ENCODE measurements around the gene DSCAML1. TPM values are rescaled to one million over a fixed set of nuclear protein-coding genes. Genes with fewer than 3 reads are reported as not detected.

The DSCAML1 gene
- total RNA-seq, 1 donor from 2014 or later, result 1.3 TPM

DNA sequence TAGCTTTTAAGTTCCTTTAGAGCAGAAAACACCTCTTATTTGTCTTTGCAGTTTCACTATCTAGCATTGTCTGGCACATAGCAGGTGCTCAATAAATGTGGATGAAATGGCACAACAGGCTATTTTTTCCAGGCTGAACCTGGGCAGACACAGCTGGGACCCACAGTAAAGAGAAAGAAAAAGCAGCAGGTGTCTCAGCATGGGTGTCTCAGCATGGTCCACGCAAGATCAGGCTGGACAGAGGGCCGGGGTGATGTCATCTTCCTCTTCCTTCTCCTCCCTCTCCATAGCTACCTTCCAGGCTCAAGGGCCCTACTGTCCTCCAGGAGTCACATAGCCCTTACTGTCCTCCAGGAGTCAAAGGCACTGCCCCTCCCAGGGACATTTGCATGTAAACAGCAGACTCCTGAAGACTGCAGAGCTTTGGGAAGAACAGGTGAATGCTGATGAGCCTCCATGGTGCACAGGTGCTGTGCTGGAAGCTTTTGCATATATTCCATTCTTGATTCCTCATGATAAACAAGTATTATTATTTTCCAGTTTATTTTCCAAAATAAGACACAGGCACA, 65.2 kb downstream of the DSCAML1 start:
- no peak for TF ChIP-seq CTCF (IDR thresholded peaks at IDR 0.05)
- no peaks in the 10 kb centered on the region for H3K27me3 ChIP-seq

DNA sequence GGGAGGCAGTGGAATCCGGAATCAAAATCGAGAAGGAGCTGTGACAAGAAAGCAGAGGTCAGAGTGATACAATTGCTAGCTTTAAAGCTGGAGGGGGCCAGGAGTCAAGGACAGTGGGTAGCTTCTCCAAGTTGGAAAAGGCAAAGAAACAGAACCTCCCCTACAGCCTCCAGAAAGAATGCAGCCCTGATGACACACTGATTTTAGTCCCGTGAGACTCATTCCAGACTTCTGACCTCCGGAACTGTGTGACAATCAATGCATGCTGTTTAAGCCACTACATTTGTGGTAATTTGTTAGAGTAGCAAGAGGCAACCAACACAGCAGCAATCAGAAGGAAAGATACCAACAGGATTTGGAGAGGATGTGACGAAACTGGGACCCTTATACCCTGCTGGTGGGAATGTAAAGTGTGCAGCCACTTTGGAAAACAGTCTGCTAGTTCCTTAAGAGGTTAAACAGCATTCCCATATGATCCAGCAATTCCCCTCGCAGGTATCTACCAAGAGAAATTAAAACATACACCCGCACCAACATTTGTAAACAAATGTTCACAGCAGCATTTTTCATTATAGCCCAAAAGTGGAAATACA, 66.7 kb downstream of the DSCAML1 start:
- Histone ChIP-seq H3K36me3 (no peaks in the 10 kb centered on the region), H3K9me3 (no peaks in the 10 kb centered on the region), H3K4me1 (no peaks in the 10 kb centered on the region), H3K27ac (no peak overlapping the region), H3K4me3 (no peak overlapping the region), H3K27me3 (no peaks in the 10 kb centered on the region)
- TF ChIP-seq CTCF (IDR thresholded peaks at IDR 0.05), result no peak
- DNase-seq (no peak), ATAC-seq (no peak)
- intact Hi-C loops (cut with DNase I), result no loop called here

More for the DNA sequence above, 65.2 kb downstream of the DSCAML1 start:
- no peaks in the 10 kb centered on the region for H3K9me3 ChIP-seq
- ATAC-seq (no peak), DNase-seq (no peak)
- H3K4me3 ChIP-seq, result no peak overlapping the region
- H3K27ac ChIP-seq, result no peak overlapping the region
- H3K4me1 ChIP-seq, result no peaks in the 10 kb centered on the region
- intact Hi-C loops (cut with DNase I), result no loop called here
- H3K36me3 ChIP-seq, result no peaks in the 10 kb centered on the region

DNA sequence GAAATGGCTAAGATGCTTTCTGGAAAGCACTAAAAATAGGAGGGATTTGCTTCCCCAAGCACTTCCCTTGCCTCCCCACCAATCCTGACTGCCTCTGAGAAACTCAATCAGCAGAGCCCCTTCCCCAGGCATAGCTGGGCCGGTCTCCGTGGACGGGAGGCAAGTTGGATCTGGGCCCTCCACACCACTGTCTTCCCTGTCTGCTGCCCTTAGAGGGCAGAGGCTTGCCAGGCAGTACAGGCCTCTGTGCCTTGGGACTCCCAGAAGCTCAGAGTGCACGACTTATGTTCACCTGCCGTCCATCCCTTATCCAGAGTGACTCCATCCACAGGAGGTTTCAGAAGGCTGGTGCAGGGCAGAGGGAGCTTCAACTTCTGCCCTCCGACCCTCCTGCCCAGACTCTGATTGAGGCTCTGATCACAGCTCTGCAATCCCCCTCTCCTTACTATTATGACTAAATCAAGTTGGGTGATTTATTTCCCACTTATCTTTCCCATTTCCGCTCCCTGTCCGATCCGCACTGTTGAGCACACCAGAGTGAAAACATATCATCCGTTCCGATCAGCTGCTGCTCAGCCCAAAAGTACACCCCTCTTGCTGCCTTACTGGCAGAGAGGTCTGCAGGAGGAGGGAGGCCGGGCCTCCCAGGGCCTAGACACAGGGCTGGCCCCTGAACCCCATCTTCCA, 71.8 kb downstream of the DSCAML1 start:
- Histone ChIP-seq H3K9me3 (no peaks in the 10 kb centered on the region), H3K4me3 (no peak overlapping the region), H3K36me3 (no peaks in the 10 kb centered on the region), H3K4me1 (no peaks in the 10 kb centered on the region), H3K27ac (no peak overlapping the region), H3K27me3 (no peaks in the 10 kb centered on the region)
- no peak for TF ChIP-seq CTCF (IDR thresholded peaks at IDR 0.05)
- peak; percentile 38 for DNase-seq
- no peak for ATAC-seq
- intact Hi-C loops (cut with DNase I), result no loop called here

DNA sequence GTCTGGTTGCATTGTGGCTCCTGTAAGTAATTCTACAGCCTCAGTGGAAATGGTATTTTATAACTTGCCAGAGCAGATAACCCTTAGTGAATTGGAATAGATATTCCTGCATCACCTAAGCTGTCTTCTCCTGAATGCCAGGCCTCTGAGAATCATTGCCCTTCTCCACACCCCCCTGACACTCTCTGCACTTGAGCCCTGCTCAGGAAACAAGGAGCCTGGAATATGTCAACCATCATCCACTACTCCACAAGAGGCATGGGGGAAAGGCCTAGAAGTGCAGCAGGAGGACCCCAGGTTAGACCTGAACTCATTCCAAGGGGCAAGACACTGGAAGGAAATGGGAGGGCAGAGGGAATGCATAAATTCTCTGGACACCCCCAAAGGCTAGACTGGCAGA, 72.4 kb downstream of the DSCAML1 start:
- Histone ChIP-seq H3K4me3 (no peak overlapping the region), H3K36me3 (no peaks in the 10 kb centered on the region), H3K4me1 (no peaks in the 10 kb centered on the region), H3K27ac (no peak overlapping the region), H3K9me3 (no peaks in the 10 kb centered on the region), H3K27me3 (no peaks in the 10 kb centered on the region)
- ATAC-seq, result no peak
- no peak for DNase-seq
- TF ChIP-seq CTCF (IDR thresholded peaks at IDR 0.05), result no peak
- intact Hi-C loops (cut with DNase I), result no loop called here

DNA sequence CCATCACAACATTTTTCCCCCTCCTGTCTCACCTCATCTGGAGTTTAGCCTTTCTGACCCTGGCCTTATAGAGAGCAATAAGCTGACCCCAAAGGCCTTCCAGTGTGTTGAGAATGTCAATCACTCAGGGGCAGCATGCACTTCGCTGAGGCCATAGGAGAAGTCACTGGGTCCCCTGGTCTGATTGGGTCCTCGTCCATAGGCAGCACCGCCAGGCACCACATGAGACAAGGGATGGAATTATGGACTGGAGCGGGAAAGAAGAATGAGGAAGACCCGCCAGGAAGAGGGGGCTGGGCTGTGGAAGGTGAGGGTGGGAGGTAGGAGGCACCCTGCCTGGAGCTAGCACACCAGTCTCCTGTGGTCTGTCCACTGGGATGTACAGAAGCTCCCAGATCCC, 72.9 kb downstream of the DSCAML1 start:
- no peak for TF ChIP-seq CTCF (IDR thresholded peaks at IDR 0.05)
- Histone ChIP-seq H3K4me3 (no peak overlapping the region), H3K9me3 (no peaks in the 10 kb centered on the region), H3K27me3 (no peaks in the 10 kb centered on the region), H3K36me3 (no peaks in the 10 kb centered on the region), H3K27ac (no peak overlapping the region), H3K4me1 (no peaks in the 10 kb centered on the region)
- ATAC-seq (no peak), DNase-seq (peak; percentile 26)
- intact Hi-C loops (cut with DNase I), result no loop called here
